HG03575 (cell line): ENCODE measurements around the gene COL23A1.
"Not testable (repeated sequence)": the region's sequence is repeated elsewhere in the genome, so short reads cannot be mapped to it uniquely, and the experiment has no call there.

Experiments
- ATAC-seq: cut with Tn5 transposase; IDR thresholded peaks from one replicate; pipeline ENCODE4 v1.9.1; 2021; ENCODE audit not compliant: unreplicated experiment, insufficient number of reproducible peaks, low FRiP score; ENCODE audit errors: extremely low read depth

Gene COL23A1

GRCh38 chr5:178330791-178331404 is 259.3 kb downstream of the COL23A1 start:
- no peak for ATAC-seq

GRCh38 chr5:178328826-178329730 is 261.1 kb downstream of the COL23A1 start:
- ATAC-seq = no peak

GRCh38 chr5:178327931-178328711 is 262.1 kb downstream of the COL23A1 start:
- no peak for ATAC-seq

GRCh38 chr5:178327446-178327845 is 262.7 kb downstream of the COL23A1 start:
- no peak for ATAC-seq

- no peak for ATAC-seq
Observed at GRCh38 chr5:178326374-178326715, 263.8 kb downstream of the COL23A1 start.

- no peak for ATAC-seq
Observed at GRCh38 chr5:178325679-178326373, 264.4 kb downstream of the COL23A1 start.

GRCh38 chr5:178325311-178325678 is 264.9 kb downstream of the COL23A1 start:
- no peak for ATAC-seq

- ATAC-seq = no peak
Observed at GRCh38 chr5:178324481-178325310, 265.5 kb downstream of the COL23A1 start.

GRCh38 chr5:178323961-178324360 is 266.2 kb downstream of the COL23A1 start:
- no peak for ATAC-seq

- ATAC-seq = no peak
Observed at GRCh38 chr5:178323541-178323865, 266.7 kb downstream of the COL23A1 start.

- ATAC-seq = no peak
Observed at GRCh38 chr5:178322736-178323540, 267.3 kb downstream of the COL23A1 start.

- ATAC-seq = no peak
Observed at GRCh38 chr5:178320281-178320855, 269.8 kb downstream of the COL23A1 start.

GRCh38 chr5:178319541-178320041 is 270.6 kb downstream of the COL23A1 start:
- ATAC-seq = no peak

- no peak for ATAC-seq
Observed at GRCh38 chr5:178318893-178319292, 271.3 kb downstream of the COL23A1 start.

GRCh38 chr5:178318382-178318781 is 271.8 kb downstream of the COL23A1 start:
- ATAC-seq = no peak

GRCh38 chr5:178317727-178318126 is 272.5 kb downstream of the COL23A1 start:
- not testable (repeated sequence) for ATAC-seq
